ENCODE results near the gene GRIP1. TPM values are rescaled to one million over a fixed set of nuclear protein-coding genes. Genes with fewer than 3 reads are reported as not detected.

Gene GRIP1
- total and polyA plus RNA-seq, 2 donors (not counting 3 experiments of a cell fraction or from before 2014, with no cell fraction given): 0.04 to 0.69 TPM

DNA sequence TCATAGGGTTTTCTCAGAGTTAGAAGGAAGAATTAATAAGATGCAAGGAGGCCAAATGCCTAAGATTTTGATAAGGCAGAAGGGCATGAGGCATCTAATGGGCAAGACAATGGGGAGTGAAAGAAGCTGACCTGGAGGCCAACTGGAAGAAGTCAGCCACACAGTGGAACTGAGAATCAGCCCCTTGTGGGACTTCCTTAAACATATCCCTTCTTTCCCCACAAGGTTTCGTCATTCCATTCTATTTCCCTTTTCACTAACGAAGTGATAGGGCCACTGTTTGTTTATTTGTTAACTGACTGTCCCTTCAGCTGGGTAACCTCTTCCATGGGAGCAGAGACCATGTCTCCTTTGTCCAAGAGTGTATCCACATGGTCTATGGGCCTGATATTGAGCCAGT is 290.4 kb downstream of the GRIP1 start:
- POLR2A ChIA-PET: no interaction called here
- no TSS peak for BruUV-seq (replicated peaks)
- H3K9ac ChIP-seq (replicated peaks; ENCODE audit: extremely low read depth, insufficient read depth, low read length): no peak overlapping the region
- no peak for TF ChIP-seq FOS (IDR thresholded peaks at IDR 0.05; ENCODE audit: borderline replicate concordance, insufficient read depth, low read length)
- TF ChIP-seq POLR2A (IDR thresholded peaks at IDR 0.05; ENCODE audit: low read depth, low read length): no peak
- TF ChIP-seq, protein P1, sequence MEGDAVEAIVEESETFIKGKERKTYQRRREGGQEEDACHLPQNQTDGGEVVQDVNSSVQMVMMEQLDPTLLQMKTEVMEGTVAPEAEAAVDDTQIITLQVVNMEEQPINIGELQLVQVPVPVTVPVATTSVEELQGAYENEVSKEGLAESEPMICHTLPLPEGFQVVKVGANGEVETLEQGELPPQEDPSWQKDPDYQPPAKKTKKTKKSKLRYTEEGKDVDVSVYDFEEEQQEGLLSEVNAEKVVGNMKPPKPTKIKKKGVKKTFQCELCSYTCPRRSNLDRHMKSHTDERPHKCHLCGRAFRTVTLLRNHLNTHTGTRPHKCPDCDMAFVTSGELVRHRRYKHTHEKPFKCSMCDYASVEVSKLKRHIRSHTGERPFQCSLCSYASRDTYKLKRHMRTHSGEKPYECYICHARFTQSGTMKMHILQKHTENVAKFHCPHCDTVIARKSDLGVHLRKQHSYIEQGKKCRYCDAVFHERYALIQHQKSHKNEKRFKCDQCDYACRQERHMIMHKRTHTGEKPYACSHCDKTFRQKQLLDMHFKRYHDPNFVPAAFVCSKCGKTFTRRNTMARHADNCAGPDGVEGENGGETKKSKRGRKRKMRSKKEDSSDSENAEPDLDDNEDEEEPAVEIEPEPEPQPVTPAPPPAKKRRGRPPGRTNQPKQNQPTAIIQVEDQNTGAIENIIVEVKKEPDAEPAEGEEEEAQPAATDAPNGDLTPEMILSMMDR (IDR thresholded peaks at IDR 0.05; ENCODE audit: extremely low read depth in 1 of 2, insufficient read depth in 1 of 2, low read depth in 1 of 2, low read length in 2 of 2): no peak
- TF ChIP-seq EZH2 (IDR thresholded peaks at IDR 0.05; ENCODE audit: borderline replicate concordance, low read depth, low read length, severe bottlenecking): no peak
- TF ChIP-seq POLR2AphosphoS5 (IDR thresholded peaks at IDR 0.05; ENCODE audit: insufficient read depth, low read depth, low read length): no peak
- no peak for TF ChIP-seq GATA2 (IDR thresholded peaks at IDR 0.05; ENCODE audit: insufficient read depth, insufficient read length, low read depth, low read length)
- CTCF ChIA-PET: no interaction called here
- intact Hi-C loops (cut with micrococcal nuclease): no loop called here
- dilution Hi-C loops (cut with MboI; ENCODE audit: extremely low pct_ligation_motif_present, low sequenced_read_pairs): no loop called here
- no peaks in the 10 kb centered on the region for H3K9me3 ChIP-seq (replicated peaks; ENCODE audit: control insufficient read depth, insufficient read depth, low read length)
- no peaks in the 10 kb centered on the region for H3K36me3 ChIP-seq (ENCODE audit: control insufficient read depth in 2 of 2, extremely low read depth in 1 of 2, insufficient read depth in 2 of 2, low read length in 2 of 2)
- DNase-seq (ENCODE audit: low read depth, low spot score) (no peak), FAIRE-seq (no peak)
- no peaks in the 10 kb centered on the region for H3K9me1 ChIP-seq (replicated peaks; ENCODE audit: control insufficient read depth, extremely low read depth, insufficient read depth, low read length)
- no peak overlapping the region for H3K4me2 ChIP-seq (ENCODE audit: insufficient read depth, low read length)
- H2AFZ ChIP-seq (ENCODE audit: low read depth, low read length): no peak overlapping the region
- H3K27me3 ChIP-seq (ENCODE audit: control insufficient read depth in 2 of 2, insufficient read depth in 2 of 2, low read length in 2 of 2): peaks cover 0 to 9% of the 10 kb centered on the region in 2 experiments
- H4K20me1 ChIP-seq (replicated peaks; ENCODE audit: control insufficient read depth, extremely low read depth, insufficient read depth, low read length): no peaks in the 10 kb centered on the region
- H3K27ac ChIP-seq (ENCODE audit: insufficient read depth, low read depth, low read length): no peak overlapping the region
- no peaks in the 10 kb centered on the region for H3K4me1 ChIP-seq (ENCODE audit: control insufficient read depth, extremely low read depth, insufficient read depth, low read length)
- no peak overlapping the region for H3K4me3 ChIP-seq (replicated peaks in 1 of 3; ENCODE audit: insufficient read depth in 1 of 3, low read depth in 1 of 3, low read length in 3 of 3)
- H3K79me2 ChIP-seq (ENCODE audit: control insufficient read depth, insufficient read depth, low read length): no peaks in the 10 kb centered on the region

DNA sequence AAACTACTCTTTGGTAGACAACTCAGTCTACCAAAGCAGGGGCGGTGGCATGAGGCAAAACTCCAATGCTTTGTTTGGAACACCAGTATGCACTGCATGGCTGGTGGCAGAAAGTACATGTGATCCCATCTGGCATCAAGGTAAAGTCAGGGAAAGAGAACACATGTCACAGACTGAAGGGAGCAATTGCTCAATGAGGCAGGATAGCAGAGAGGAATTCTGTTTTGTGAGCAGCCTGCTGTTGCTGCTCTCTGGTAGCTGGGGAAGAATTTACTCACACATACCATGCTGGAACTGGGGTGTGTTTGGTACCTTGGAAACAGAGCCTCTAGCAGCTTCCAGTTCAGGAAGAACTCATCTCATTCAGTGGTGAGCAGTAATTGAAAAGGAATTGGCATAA is 291.8 kb downstream of the GRIP1 start:
- Histone ChIP-seq H3K4me2 (ENCODE audit: insufficient read depth, low read length) (no peak overlapping the region), H3K27me3 (ENCODE audit: control insufficient read depth in 2 of 2, insufficient read depth in 2 of 2, low read length in 2 of 2) (peaks cover 0 to 9% of the 10 kb centered on the region in 2 experiments), H3K27ac (ENCODE audit: insufficient read depth, low read depth, low read length) (no peak overlapping the region), H3K79me2 (ENCODE audit: control insufficient read depth, insufficient read depth, low read length) (no peaks in the 10 kb centered on the region), H3K36me3 (ENCODE audit: control insufficient read depth in 2 of 2, extremely low read depth in 1 of 2, insufficient read depth in 2 of 2, low read length in 2 of 2) (no peaks in the 10 kb centered on the region), H3K9ac (replicated peaks; ENCODE audit: extremely low read depth, insufficient read depth, low read length) (no peak overlapping the region), H3K9me3 (replicated peaks; ENCODE audit: control insufficient read depth, insufficient read depth, low read length) (no peaks in the 10 kb centered on the region), H3K4me3 (replicated peaks in 1 of 3; ENCODE audit: insufficient read depth in 1 of 3, low read depth in 1 of 3, low read length in 3 of 3) (no peak overlapping the region), H2AFZ (ENCODE audit: low read depth, low read length) (no peak overlapping the region), H3K9me1 (replicated peaks; ENCODE audit: control insufficient read depth, extremely low read depth, insufficient read depth, low read length) (no peaks in the 10 kb centered on the region), H4K20me1 (replicated peaks; ENCODE audit: control insufficient read depth, extremely low read depth, insufficient read depth, low read length) (no peaks in the 10 kb centered on the region), H3K4me1 (ENCODE audit: control insufficient read depth, extremely low read depth, insufficient read depth, low read length) (no peaks in the 10 kb centered on the region)
- no peak for FAIRE-seq
- CTCF ChIA-PET: no interaction called here
- intact Hi-C loops (cut with micrococcal nuclease): no loop called here
- POLR2A ChIA-PET: no interaction called here
- no TSS peak for BruUV-seq (replicated peaks)
- TF ChIP-seq POLR2AphosphoS5 (IDR thresholded peaks at IDR 0.05; ENCODE audit: insufficient read depth, low read depth, low read length) (no peak), MYC (IDR thresholded peaks at IDR 0.05; ENCODE audit: low read depth, low read length) (no peak), JUN (IDR thresholded peaks at IDR 0.05; ENCODE audit: borderline replicate concordance, insufficient read depth, insufficient read length, low read depth) (no peak), FOS (IDR thresholded peaks at IDR 0.05; ENCODE audit: borderline replicate concordance, insufficient read depth, low read length) (no peak), POLR2A (IDR thresholded peaks at IDR 0.05; ENCODE audit: low read depth, low read length) (no peak), EZH2 (IDR thresholded peaks at IDR 0.05; ENCODE audit: borderline replicate concordance, low read depth, low read length, severe bottlenecking) (no peak), GATA2 (IDR thresholded peaks at IDR 0.05; ENCODE audit: insufficient read depth, insufficient read length, low read depth, low read length) (no peak)
- TF ChIP-seq, protein P2, sequence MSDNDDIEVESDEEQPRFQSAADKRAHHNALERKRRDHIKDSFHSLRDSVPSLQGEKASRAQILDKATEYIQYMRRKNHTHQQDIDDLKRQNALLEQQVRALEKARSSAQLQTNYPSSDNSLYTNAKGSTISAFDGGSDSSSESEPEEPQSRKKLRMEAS (IDR thresholded peaks at IDR 0.05; ENCODE audit: insufficient read depth, insufficient read length): no peak
- TF ChIP-seq, protein P1 (IDR thresholded peaks at IDR 0.05; ENCODE audit: extremely low read depth in 1 of 2, insufficient read depth in 1 of 2, low read depth in 1 of 2, low read length in 2 of 2): no peak
- dilution Hi-C loops (cut with MboI; ENCODE audit: extremely low pct_ligation_motif_present, low sequenced_read_pairs): no loop called here
- DNase-seq (ENCODE audit: low read depth, low spot score): no peak

Data from endothelial cell of umbilical vein (primary cell).